ENCODE measurements around the gene FHOD3.

The FHOD3 gene

DNA sequence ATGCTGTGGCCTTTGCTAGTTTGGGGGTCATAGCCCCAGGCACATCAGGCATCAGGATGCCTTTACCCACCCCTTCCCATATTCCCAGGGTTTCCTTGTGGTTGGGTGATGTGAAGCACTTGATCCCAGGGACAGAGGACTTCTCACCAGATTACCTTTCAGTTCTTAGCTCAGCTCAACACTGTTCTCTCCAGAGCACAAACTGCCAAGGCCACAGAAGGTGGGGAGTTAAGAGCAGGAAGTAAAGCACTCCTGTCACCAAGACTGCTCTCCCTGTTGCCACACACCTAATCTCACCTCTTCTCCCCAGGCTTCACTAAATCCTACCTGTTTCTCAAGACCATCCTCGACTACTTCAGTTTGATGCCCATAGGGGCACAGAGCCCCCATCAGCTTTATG is 25.9 kb downstream of the FHOD3 start:
- DNase-seq = no peak

DNA sequence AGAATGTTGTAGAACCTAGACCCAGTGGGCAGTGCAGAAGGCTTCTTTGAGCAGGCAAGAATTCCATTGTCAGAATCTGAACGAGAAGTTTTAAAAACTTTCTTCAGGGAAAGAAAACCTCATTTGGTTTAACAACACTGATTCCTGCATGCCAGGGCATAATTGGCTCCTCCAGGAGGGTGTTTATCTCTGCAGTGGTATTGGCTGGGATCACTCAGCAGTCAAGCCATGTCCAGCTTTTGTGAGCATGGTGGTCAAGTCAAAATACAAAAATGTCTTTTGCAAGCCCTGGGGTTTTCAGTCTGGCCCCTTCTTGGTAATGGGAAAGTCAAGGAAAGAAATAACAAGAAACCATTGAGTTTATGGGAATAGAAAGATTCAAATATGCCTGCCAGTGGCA is 28.3 kb downstream of the FHOD3 start:
- no peak for DNase-seq

DNA sequence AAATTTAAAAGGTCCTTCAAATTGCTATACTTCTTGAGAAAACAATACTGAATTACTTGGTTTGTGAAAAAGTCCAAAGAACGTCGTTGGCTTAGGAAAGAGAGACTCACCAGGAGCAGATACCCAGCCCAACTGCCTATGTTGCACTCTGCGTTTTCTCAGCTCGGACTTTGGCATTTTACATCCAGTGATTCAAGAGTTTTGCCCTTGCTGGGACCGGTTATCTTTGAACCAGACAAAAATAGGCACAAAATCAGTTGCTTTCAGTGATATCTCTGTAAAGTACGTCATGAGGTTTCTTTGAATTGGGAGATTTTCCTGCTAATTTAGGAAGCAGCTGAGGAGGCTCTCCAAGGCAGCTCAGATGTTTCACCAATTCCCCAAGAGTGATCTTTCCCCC is 29.3 kb downstream of the FHOD3 start:
- DNase-seq = no peak

DNA sequence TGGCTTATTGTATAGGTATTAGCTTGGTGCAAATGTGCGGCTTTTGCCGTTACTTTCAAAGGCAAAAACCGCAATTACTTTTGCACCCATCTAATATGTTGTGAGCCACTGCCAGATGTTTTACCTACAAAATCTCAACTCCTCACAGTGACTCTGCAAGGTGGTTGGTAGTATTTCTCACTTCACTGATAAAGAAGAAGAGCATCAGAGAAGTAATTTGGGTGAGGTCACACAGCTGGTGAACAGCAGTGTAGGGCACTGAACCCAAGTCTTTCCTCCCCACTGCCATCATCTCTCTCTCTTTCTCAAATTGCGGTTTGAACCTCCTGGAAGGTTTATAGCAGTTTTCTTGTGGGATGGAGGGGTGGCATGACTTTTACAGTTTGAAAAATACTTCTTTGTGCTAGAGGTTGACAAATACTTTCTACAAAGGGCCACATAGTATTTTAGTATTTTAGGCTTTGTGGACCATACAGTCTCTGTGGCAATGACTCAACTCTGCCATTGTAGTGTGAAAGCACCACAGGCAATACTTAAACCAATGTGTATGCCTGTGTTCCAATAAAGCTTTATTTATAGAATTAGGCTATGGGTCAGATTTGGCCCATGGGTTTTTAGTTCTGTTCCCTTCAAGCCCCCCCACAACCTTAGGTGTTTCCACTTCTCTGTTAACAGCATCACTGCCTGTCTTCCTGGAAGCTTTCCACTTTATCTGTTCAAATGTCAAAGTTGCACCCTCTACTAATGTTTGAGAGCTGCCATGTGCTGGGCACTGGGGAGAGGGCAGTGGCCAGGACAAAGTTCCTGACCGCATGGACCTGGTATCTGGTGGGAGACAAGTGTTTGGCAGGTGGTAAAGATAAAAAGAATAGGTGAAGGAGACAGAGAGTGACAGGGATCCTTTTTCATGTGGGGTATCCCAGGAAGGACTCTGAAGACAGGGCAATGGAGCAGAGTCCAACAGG is 30.1 kb downstream of the FHOD3 start:
- no peak for DNase-seq

DNA sequence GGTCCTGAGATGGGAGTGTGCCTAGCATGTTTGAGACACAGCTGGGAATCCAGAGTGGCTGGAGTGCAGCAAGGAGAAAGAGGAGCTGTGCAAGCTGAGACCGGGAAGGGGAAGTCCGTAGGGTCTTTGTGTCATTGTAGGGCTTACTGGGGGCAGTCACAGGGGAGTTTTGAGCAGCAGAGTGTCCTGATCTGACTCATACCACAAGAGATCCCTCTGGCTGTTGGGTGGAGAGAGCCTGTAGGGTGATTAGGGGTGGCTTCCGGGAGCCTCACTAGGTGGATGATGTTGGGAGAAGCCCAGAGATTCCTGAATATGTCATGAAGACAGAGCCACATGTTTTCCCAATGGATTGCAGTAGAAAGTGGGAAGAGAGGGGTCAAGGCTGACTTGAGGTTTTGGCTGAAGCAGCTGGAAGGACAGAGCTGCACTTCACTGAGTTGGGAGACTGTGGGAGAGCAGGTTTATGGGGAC is 30.9 kb downstream of the FHOD3 start:
- no peak for DNase-seq

DNA sequence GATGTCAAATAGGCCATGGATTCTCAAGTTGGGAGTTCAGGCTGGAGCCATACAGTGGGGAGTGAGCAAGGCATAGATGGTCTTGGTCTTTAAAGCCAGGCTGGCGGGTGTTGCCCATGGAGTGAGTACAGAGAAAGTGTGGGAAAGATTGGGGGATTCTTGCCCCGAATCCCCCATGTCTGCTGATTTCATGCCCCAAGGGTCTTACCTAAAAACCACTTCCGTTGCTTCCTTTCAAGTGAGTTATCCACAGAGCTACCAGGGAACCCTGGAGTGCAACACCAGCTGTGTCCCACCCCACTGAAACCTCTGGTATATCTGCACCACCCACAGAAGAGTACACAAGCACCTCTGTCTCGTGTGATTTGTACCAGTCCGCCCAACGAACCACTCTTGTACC is 31.4 kb downstream of the FHOD3 start:
- DNase-seq = no peak

DNA sequence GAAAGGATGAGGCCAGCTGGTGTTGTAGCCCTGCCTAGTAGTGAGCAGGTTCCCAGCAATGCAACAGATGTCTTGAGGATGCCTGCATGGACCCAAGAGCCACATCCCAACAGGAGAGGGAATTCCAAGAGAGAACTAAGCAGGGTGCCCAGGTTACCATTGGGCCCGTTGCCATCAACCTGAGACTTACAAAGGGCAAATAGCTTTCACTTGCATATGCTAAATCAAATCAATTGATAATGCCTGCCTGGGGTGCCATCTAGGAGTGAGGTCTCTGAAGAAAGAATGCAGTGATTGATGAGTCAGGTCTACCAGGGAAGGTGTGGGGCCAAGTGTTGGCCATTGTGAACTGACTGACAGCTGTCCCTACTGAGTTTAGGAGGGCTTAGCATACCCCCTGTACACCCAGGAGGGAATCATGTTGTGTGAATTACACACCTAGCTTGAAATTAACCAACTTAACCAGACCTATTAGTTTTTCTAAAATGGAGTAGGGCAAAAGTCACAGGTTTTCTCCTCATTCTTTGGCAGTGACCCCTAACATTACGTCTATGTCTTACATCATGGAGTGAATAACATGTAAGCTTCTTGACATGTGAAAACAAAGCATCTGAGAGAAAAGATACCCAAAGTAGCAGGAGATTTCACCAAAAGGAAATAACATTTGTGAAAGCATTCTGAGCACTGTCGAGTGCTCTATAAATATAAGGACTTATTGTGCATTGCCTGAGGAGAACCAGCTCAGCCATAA is 32.3 kb downstream of the FHOD3 start:
- DNase-seq = no peak

DNA sequence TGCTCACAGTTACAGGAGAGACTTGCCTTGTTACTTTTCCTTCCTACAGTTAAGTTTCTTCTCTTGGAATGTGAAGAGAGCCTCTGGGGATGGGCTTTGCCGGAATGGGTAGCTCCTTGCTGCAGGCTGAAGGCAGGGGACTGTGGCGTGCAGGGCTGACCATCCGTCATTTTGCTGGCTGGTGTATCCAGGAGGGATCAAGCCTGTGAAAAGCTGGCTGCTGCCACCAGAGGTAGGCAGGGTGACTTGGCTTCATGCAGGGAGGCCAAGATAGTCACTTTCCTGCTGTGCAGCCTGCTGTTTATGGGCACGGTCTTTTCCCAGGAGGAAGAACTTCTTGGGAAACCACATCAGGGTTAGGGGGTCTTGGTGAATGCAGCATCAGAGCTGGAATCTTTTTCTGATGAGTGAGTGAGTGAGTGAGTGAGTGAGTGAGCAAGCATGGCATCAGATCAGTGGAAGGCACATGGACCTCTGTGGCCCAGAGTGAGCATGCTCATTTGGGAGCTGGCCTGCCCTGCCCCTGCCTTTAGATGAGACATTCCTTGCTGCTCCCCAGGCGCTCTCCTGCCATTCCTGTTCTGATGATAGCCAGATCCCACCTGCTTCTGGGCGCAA is 33.0 kb downstream of the FHOD3 start:
- DNase-seq = no peak

DNA sequence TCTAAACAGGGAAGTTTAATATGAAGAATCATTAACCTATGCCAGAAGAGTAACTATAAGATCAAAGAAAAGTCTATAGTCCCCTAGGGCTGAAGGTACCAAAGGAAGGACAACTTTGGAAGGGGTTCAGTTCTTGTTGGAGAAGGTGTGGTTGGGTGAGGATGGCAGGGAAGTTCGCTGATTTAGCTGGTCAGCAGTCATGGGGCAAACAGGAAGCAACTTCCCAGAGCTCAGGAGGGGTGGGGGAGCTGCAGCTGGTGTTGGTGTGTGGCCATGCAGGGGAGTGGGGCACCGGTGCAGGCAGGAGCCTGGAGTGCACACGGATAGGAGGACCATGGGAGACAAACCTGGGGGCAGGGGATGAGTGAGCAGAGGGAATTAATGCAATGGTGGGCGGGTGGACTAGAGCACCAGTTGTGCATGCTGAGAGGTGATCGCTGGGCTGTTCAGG is 34.0 kb downstream of the FHOD3 start:
- DNase-seq = no peak

DNA sequence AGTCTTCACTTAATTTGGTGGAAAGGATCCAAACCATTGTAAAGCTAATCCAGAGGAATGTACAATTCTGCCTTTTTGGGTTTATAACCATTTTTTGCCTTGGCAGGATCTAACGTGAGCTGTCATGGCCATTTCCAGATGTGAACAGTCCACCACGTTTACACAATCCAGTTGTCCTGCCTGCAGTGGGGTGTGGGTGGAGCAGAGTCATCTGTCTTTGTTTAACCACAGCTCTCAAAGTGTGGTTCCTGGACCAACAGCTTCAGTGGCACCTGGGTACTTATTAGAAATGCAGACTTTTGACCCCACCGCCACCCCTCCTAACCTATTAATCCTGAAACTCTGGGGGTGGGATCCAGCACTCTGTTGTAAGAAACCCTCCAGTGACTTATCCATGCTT is 35.9 kb downstream of the FHOD3 start:
- no peak for DNase-seq

DNA sequence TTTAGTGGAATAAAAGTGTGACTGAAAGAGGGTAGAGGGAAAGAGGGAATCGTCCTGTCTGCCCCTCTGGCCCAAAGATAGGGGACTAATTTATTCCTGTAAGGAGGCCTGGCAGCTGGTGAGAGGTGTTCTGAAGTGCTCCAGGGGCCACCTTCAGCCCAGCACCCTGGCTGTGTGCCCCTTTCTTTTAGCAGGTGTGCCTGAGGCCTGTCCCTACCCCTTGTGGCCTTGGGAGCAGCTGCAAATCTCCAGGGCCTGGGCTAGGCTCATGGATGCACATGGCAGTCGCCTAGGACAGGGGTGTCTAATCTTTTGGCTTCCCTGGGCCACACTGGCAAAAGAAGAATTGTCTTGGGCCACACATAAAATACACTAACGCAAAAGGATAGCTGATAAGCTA is 37.3 kb downstream of the FHOD3 start:
- DNase-seq = no peak

DNA sequence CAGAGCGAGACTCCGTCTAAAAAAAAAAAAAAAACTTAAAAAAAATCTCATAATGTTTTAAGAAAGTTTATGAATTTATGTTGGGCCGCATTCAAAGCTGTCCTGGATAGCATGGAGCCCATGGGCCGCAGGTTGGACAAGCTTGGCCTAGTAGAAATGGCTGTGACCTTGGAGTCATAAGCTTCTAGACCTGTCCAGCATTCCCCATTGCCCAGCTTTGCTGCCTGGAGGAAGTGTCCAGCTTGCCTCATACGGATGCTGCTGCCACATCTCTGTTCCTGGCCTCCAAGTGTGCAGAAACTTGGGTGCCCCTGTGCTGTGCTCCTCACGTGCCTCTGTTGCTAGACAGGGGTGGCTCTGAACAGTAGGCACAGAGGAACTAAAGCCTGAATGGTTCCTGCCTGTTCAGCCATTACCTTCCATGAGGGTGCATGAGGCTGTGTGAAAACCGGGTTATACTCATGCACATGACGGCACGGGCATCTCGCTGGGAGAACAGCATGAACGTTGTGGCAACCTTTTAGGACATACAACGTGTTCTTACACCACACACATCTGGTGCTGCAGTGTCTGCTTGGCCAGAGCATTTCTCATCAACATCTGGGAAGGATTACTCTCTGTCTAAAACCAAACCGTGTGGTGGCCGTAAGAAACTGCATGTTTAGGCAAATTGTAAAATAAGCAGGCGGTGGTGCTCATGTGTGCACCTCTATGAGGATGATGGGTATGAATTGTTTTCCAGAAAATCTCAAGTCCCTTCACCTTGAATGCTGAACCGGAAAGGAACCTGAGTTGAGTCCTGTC is 38.2 kb downstream of the FHOD3 start:
- DNase-seq = no peak

DNA sequence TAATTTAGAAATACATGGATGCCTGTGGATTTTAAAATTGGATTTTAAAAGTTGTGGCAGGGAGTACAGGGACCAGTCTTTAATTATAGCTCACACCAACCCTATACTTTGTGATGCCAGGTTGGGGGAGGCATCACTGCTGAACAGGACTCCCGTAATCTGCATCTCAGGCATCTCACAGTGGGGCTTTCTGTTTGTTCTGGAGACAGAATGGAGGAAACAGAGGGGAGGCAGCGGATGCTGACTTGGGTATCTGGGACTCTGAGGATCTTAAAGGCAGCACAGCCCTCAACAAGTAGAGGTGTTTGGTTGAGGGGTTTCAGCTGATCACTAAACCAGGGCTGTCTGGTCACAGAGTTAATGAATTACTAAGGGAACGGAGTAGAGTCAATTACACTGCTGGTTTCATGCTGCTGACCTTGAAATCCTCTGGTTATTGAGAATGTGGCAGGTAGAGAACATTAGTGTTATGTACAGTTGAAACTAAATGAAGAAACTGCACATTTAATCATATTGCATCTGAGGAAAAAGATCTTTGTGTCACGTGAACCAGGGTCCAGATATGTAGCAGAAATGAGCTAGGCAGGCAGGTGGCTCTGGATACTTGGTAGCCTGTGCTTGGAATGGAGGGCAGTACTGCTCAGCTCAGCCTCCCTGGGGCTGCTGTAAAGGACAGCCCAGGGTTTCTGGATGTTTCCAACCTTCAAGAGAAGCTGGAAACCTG is 40.3 kb downstream of the FHOD3 start:
- DNase-seq = no peak

DNA sequence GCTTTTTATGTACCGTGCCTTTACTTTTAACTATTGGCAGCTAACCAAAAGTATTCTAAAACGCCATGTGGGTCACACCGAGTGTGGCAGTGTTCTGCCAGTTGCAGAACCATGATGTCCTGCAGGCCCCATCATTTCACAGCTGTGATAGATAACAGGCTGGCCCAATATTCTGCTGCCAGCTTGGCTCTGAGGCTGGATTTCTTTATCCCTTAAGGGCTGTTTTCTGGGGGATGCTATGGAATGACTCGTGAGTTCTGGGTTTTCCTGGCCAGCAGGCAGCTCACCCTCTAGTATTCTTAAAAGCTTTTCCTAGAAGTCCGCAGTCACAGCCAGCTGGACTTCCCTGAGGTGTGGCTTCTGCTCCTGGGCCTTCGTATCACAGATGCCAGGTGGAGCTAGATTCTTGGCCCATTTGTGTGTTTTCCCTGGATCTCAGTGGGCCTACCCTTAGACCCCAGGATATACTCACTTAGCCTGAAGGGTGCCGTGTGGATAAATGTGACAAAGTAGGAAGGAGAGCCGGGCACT is 41.0 kb downstream of the FHOD3 start:
- DNase-seq = no peak

DNA sequence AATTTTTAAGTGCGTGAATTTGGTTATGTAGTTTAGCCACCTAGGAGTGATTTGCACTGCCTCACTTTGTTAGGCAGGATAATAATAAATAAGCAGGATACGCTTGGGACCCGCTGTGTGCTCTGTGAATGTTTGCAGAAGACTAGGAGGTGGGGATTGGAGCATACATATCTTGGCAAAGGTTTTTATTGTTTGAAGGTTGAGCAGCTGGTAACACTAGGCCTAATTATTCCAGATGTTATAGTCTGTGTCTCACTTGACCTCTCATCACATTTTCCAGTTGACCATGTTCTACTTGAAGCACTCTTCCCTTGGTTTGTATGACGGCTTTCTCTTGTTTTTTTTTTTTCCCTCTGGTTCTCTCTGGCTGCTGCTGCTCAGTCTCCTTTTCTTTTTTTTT is 42.7 kb downstream of the FHOD3 start:
- DNase-seq = peak; percentile 6

DNA sequence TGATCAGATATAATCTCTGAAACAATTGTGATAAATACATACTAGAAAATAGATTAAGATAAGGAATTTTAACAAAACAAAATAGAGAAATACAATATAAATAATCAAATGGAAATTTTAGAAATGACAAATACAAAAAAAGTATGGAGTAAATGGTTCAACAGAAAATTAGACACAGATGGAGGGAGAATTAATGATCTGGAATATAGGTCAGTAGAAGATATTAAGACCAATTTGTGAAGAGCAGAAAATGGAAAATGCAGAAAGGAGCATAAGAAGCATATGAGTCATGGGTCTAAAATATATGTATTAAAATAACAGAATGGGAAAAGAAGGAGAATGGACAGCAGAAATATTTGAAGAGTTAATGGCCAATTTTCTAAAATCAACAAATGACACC is 44.4 kb downstream of the FHOD3 start:
- DNase-seq = no peak

DNA sequence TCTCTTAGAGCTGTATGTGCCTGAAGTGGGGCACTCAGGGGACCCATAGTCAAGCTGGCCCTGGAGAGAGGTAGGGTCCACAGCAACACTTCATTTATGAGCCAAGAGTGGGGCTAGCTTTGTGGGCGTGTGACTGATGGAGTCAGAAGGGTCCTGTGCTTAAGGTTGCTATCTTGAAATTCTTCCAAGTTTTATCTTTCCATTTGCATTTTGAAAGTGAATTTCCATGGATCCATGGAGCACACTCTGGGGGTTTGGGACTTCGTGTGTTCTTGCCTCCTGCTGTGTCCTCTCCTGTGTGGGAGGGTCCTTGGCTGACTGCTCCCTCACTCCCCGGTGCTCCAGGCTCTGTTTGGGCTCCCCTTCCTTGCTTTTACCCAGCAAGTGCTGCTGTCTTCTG is 50.8 kb downstream of the FHOD3 start:
- DNase-seq = no peak

DNA sequence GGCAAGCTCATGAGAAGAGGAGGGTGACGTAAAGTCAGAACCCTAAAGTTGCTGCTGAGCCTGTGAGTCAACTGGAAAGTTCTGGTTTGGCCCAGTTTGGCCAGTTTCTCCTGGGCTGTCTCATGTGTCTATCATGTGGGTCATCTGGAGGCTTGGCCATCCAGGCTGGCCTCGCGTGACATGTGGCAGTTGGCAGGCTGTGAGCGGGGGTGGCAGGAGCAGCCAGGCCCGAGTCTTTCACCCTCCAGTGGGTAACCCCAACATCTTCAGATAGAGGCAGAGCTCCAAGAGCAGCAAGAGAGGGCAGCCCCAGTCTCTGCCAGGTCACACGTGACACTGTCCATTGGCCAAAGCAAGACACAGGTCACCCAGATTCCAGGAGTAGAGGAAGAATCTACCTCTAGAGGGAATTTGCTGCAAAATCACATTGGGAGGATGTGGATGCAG is 51.5 kb downstream of the FHOD3 start:
- DNase-seq = no peak

DNA sequence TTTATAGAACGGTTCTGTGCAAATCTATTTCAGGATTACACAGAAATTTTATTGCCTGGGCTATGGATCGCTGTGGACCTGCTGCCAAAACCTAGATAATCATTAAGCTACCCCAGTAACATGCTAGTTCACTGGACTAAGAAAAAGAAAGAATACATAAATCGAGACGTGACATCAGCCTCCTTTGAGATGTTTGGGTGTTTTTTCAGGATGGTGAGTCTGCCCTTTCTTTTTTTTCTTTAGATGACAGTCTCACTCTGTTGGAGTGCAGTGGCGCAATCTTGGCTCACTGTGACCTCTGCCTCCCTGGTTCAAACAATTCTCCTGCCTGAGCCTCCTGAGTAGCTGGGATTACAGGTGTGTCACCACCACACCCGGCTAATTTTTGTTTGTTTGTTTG is 52.0 kb downstream of the FHOD3 start:
- no peak for DNase-seq

DNA sequence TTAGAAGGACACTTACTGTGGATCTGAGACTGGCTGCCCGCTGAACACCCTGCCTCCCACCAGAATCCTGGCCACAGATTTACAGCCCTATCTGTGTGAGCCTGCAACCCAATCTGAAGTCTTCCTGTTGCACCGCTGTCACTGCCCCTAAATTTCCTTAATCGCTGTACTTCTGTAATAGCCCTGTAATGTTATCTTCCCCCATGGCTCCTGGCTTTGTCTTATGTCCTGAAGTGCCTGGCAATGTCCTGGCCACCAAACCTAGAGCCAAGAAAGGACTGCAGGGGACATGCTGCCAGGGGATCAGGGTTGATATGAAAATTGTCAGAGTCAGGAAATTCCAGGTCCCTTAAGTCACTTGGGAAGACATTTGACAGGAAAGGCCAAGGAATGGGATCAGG is 52.7 kb downstream of the FHOD3 start:
- DNase-seq = no peak

DNA sequence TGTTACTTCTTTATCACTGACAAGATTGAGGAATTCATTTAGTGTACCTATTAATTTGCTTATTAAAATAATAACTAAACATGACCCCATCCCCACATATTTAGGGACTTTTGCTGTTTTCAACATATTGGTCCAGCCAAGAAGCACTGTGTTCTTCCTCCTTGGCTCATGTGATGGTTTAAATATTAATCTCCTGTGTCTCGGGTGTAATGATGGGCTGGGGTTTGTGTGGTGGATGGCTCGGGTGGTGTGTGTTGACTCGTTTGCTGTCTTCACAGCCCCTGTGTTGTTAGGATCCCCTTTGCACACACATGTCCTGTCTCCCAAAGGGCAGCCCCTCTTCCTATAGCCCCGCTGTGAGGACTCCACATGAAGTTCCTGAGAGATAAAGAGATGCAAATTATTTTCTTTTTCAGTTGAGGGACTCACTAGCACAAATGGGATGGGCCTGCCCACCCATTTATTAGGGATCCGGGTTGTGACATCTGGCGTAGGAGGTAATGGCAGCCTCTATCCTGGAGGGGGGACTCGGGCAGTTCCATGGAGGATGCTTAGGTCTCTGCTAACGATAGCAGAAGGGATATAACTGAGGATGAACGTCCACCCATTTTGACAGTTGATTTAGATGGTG is 53.4 kb downstream of the FHOD3 start:
- DNase-seq = no peak

Measured in NCI-H774 (cell line).